Measurements from ENCODE around the gene MEGF11. TPM values are rescaled to one million over a fixed set of nuclear protein-coding genes. Genes with fewer than 3 reads are reported as not detected.

Gene MEGF11
- 0.08 to 0.61 TPM (median 0.47 TPM) in 5 replicates for total RNA-seq (2022; extraction: Qiagen RNA extraction)

GRCh38 chr15:66253418-66254088, at the start of gene MEGF11:
TSS of gene MEGF11 (minus strand) at chr15:66253750. CDS start at chr15:66128403, 125,347 bp downstream.

DNA sequence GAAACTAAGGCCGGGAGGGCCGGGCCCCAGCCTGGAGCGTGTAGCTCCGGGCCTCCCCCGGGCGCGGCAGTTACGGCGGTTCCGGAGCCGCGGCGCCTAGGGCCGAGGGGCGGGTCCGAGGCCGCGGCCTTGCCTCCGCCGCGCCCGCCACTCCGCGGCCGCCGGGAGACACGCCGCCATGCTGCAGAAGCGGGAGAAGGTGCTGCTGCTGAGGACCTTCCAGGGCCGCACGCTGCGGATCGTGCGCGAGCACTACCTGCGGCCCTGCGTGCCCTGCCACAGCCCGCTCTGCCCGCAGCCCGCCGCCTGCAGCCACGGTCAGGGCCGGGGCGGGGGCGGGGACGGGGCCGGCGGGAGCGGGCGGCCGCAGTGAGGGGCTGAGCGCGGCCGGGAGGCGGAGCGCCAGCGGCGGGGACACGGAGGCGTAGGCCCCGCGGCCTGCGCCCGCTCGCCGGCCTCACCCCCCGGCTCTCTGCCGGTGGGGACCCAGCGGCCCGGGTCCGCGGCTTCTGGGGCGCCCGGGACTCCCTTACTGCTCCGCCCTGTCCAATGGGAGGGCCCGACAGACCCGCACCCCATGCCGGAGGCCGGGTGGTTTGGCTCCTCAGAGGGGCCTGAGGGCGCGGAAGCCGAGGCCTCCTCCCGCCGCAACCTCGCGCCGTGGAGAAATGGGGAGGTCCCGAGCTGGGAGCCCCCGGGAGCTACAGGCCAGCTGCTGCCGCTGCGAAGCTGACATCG, 40.0 kb upstream of the MEGF11 start, which contains the start of gene DIS3L:
Gene DIS3L (plus strand): TSS at position 150 of the 738 bp plus-strand sequence. CDS start 29 bp downstream, at position 179.

GRCh38 chr15:65869126-65869953, 384.2 kb downstream of the MEGF11 start, which contains the start of gene RAB11A:
TSS of gene RAB11A (plus strand) at chr15:65869491. CDS start at chr15:65869586, 95 bp downstream.

Other genes with a start within 250 kb of the MEGF11 start
- gene DIS3L, start 39.8 kb upstream of the MEGF11 start, total RNA-seq (2022; extraction: Qiagen RNA extraction), result 30.6 to 38.9 TPM (median 33.6 TPM) in 5 replicates
- 20.8 to 28.5 TPM (median 23.7 TPM) in 5 replicates for gene TIPIN, start 102.9 kb upstream of the MEGF11 start, total RNA-seq (2022; extraction: Qiagen RNA extraction)
- gene MAP2K1, start 133.2 kb upstream of the MEGF11 start, total RNA-seq (2022; extraction: Qiagen RNA extraction), result 81.4 to 121 TPM (median 117 TPM) in 5 replicates
- 42.6 to 53.2 TPM (median 43.7 TPM) in 5 replicates for gene SNAPC5, start 244.0 kb upstream of the MEGF11 start, total RNA-seq (2022; extraction: Qiagen RNA extraction)